Measurements from ENCODE around the gene LGALS3.

GRCh38 chr14:55117803-55118441, 11.1 kb upstream of the LGALS3 start:
- TF ChIP-seq ELF4 (IDR thresholded peaks at IDR 0.05), result no peak
- TF ChIP-seq SUZ12 (IDR thresholded peaks at IDR 0.05), result no peak
- no peak for TF ChIP-seq ARNT (IDR thresholded peaks at IDR 0.05)
- TF ChIP-seq LEF1 (IDR thresholded peaks at IDR 0.05; ENCODE audit: borderline replicate concordance), result no peak
- TF ChIP-seq BHLHE40 (IDR thresholded peaks at IDR 0.05; ENCODE audit: borderline replicate concordance), result no peak
- TF ChIP-seq FOXA1 (IDR thresholded peaks at IDR 0.05), result no peak
